AG04449 (cell line): ENCODE data around the gene TMEM217.

ENCODE experiments used
- CTCF ChIA-PET: fragments of 350-600 bp; formaldehyde crosslinking; extraction: SDS; loops from one replicate; lab custom pipeline; 2021; ENCODE audit warnings: antibody characterized with exemption; lab: Yijun Ruan, JAX
- POLR2A ChIA-PET: fragments of 400-600, 350-600 bp; formaldehyde crosslinking; extraction: SDS; loops from one replicate; lab custom pipeline; 2020; ENCODE audit warnings: antibody characterized with exemption, inconsistent platforms; lab: Yijun Ruan, JAX
- DNase-seq: peaks from one replicate; pipeline ENCODE4 v3.0.0-alpha.2; 2010; ENCODE audit warnings: low read depth, low spot score
- H3K4me3 ChIP-seq: 2 replicates; pipeline ENCODE4 v1.5.1; 2011; ENCODE audit warnings: low read depth, mild to moderate bottlenecking, control low read depth, low read length
- TF ChIP-seq, protein P1 (sequence below): IDR thresholded peaks from one replicate; pipeline ENCODE4 v1.5.1; 2011; ENCODE audit warnings: mild to moderate bottlenecking, moderate library complexity, low read length, control low read depth, inconsistent platforms; ENCODE audit not compliant: insufficient read depth; ENCODE audit errors: missing control alignments

The TMEM217 gene

GRCh38 chr6:37209461-37210205 is 48.3 kb downstream of the TMEM217 start:
- no peak overlapping the region for H3K4me3 ChIP-seq
- no peak for DNase-seq
- POLR2A ChIA-PET, result no interaction called here
- CTCF ChIA-PET, result interaction anchor here (0.6 to 32.2 kb wide), 48 partner anchors 8 to 450 kb away, joined by 3 to 1706 read pairs (median 5); partner anchors contain the start of genes C6orf89, PIM1, PPIL1 and TMEM217
- TF ChIP-seq, protein P1, sequence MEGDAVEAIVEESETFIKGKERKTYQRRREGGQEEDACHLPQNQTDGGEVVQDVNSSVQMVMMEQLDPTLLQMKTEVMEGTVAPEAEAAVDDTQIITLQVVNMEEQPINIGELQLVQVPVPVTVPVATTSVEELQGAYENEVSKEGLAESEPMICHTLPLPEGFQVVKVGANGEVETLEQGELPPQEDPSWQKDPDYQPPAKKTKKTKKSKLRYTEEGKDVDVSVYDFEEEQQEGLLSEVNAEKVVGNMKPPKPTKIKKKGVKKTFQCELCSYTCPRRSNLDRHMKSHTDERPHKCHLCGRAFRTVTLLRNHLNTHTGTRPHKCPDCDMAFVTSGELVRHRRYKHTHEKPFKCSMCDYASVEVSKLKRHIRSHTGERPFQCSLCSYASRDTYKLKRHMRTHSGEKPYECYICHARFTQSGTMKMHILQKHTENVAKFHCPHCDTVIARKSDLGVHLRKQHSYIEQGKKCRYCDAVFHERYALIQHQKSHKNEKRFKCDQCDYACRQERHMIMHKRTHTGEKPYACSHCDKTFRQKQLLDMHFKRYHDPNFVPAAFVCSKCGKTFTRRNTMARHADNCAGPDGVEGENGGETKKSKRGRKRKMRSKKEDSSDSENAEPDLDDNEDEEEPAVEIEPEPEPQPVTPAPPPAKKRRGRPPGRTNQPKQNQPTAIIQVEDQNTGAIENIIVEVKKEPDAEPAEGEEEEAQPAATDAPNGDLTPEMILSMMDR, result no peak

DNA sequence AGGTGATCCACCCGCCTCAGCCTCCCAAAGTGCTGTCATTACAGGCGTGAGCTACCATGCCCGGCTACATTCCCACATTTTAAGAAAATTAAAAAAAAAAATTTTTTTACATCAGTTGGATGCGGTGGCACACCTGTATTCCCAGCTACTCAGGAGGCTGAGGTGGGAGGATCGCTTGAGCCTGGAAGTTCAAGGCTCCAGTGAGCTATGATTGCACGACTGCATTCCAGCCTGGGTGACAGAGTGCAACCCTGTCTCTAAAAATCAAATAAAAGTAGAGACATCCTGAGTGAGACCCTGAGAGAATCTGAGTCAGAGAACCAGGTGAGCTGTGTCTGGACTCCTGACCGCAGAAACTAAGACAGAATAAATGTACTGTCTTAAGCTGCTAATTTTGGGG is 49.2 kb downstream of the TMEM217 start:
- ChIA-PET CTCF (interaction anchor here (0.7 to 32.2 kb wide), 26 partner anchors 8 to 442 kb away, joined by 3 to 1706 read pairs (median 6); partner anchors contain the start of genes C6orf89, PIM1 and PPIL1), POLR2A (no interaction called here)
- TF ChIP-seq, protein P1, result no peak

GRCh38 chr6:37207903-37208456 is 50.0 kb downstream of the TMEM217 start:
- DNase-seq, result no peak
- CTCF ChIA-PET, result interaction anchor here (0.8 to 32.2 kb wide), 22 partner anchors 9 to 442 kb away, joined by 3 to 1706 read pairs (median 6); partner anchors contain the start of genes PIM1 and PPIL1
- TF ChIP-seq, protein P1, result peak; percentile 84
- no peak overlapping the region for H3K4me3 ChIP-seq
- POLR2A ChIA-PET, result no interaction called here

More for the DNA sequence above, 49.2 kb downstream of the TMEM217 start:
- no peak overlapping the region for H3K4me3 ChIP-seq
- DNase-seq, result no peak

- DNase-seq, result no peak
- H3K4me3 ChIP-seq, result no peak overlapping the region
- ChIA-PET CTCF (interaction anchor here (0.6 to 32.2 kb wide), 10 partner anchors 8 to 440 kb away, joined by 3 to 1706 read pairs (median 39); partner anchors contain the start of genes C6orf89 and PIM1), POLR2A (no interaction called here)
- TF ChIP-seq, protein P1, result no peak
These were observed 51.3 kb downstream of the TMEM217 start for GRCh38 chr6:37206622-37207021.

DNA sequence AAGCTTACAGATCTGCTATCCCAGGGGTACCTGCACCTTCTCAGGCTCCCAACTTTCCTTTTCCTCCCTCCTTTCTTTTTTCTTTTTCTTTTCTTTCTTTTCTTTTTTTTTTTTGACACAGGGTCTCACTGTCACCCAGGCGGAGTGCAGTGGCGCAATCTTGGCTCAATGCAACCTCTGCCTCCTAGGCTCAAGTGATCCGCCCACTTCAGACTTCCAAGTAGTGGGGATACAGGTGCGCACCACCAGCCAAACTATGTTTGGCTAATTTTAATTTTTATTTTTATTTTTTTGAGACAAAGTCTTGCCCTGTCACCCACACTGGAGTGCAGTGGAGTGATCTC is 52.0 kb downstream of the TMEM217 start:
- DNase-seq, result no peak
- TF ChIP-seq, protein P1, result no peak
- ChIA-PET CTCF (interaction anchor here (1.0 to 32.2 kb wide), 8 partner anchors 9 to 440 kb away, joined by 3 to 1706 read pairs (median 78); partner anchors contain the start of gene PIM1), POLR2A (no interaction called here)
- no peak overlapping the region for H3K4me3 ChIP-seq
